Measurements from ENCODE around the gene FOXN3. TPM values are rescaled to one million over a fixed set of nuclear protein-coding genes. Genes with fewer than 3 reads are reported as not detected.
A peak's percentile ranks its signal among the peaks of the same experiment; 100 is the strongest.

The FOXN3 gene
- total and polyA plus RNA-seq, 3 experiments from 2014 or later = 73.9 to 136 (median 74.8) TPM

DNA sequence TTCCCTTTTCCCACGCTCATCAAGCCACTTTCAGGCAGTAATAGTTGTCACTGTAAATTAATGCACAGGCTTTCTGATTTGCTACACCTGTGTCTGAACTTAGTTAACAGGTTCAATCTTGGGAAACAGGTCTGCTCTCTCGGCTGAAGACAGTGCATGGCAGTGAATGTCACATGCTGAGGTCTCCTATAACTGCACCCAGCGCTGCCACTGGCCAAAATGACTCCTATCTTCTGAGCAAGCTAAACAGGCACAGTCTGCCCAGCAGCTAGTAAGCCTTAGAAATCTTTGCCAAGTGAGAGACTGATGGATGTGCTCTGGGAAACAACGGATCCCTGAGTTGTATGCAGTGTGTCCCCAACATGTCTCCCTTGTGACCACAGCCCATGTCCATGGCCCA is 25.2 kb upstream of the FOXN3 start:
- H3K9me3 ChIP-seq (ENCODE audit: low read length) = no peaks in the 10 kb centered on the region
- H3K4me3 Mint-ChIP-seq = no peak overlapping the region
- no peaks in the 10 kb centered on the region for H3K36me3 ChIP-seq (ENCODE audit: insufficient read depth, low read length)
- H3K27ac ChIP-seq (ENCODE audit: low read depth, low read length) = no peak overlapping the region
- peaks cover 34% of the 10 kb centered on the region for H3K4me1 ChIP-seq (ENCODE audit: insufficient read depth, low read length)
- H3K9me3 Mint-ChIP-seq = no peaks in the 10 kb centered on the region
- peaks cover 1 to 14% (median 4%) of the 10 kb centered on the region in 3 donors for H3K36me3 Mint-ChIP-seq
- no peaks in the 10 kb centered on the region for H3K27me3 ChIP-seq (ENCODE audit: insufficient read depth, low read length, poor library complexity, severe bottlenecking)
- H3K27ac Mint-ChIP-seq = peak overlapping the region in 6 of 8 donors; percentile 3 to 90 (median 64)
- H3K4me3 ChIP-seq (ENCODE audit: low read length) = no peak overlapping the region
- ChIA-PET CTCF (no interaction called here), POLR2A (no interaction called here)
- no peak for DNase-seq
- peaks cover 46 to 77% (median 60%) of the 10 kb centered on the region in 3 donors for H3K4me1 Mint-ChIP-seq
- H3K27me3 Mint-ChIP-seq = no peaks in the 10 kb centered on the region

DNA sequence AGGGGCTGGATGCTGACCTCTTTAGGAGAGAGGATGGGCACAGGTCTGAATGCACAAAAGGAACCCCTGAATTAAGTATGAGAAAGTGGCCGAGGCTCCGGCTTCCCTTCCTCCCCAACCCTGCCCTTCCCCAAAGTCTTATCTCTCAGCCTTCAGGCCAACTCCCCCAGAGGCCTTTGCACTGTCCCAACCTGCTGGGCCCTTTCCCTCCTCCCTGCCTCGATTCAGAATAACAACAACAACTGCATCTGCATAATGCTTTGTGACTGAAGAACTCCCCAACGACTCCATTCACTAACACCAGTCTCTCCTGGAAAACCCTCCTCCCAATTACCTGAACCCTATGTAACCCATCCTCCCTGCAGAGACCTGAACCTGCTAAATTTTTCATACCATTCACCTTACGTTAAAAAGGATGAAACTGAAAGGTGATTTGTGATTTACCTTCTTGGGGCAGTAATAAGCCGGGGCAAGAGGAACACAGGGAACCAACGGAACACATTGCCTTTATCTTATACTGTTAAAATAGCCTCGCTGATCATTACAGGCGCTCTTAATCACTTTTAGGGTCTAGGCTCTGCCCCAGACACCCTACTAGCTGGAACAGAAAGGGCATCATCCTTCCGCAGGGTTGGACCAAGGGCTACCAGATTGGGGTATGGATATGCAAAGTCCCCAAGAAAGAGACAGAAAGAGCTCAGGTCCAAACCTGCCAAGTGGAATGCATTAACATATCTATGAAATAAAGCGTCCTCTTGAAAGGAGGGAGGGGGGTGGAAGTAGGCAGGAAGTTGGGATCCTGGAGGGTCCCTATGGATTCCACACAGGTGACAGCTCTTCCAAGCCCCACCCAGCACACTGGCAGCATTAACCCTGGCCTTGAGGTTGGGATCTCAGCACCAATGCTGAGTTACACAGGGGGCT is 24.2 kb upstream of the FOXN3 start:
- no peaks in the 10 kb centered on the region for H3K9me3 ChIP-seq (ENCODE audit: low read length)
- no peak overlapping the region for H3K4me3 ChIP-seq (ENCODE audit: low read length)
- POLR2A ChIA-PET = no interaction called here
- DNase-seq = no peak
- H3K36me3 ChIP-seq (ENCODE audit: insufficient read depth, low read length) = no peaks in the 10 kb centered on the region
- H3K27me3 ChIP-seq (ENCODE audit: insufficient read depth, low read length, poor library complexity, severe bottlenecking) = no peaks in the 10 kb centered on the region
- Mint-ChIP-seq H3K27me3 (no peaks in the 10 kb centered on the region), H3K4me3 (no peak overlapping the region), H3K9me3 (no peaks in the 10 kb centered on the region), H3K36me3 (peaks cover 2 to 12% (median 5%) of the 10 kb centered on the region in 3 donors), H3K27ac (peak overlapping the region in 7 of 8 donors; percentile 24 to 95 (median 61)), H3K4me1 (peaks cover 50 to 81% (median 68%) of the 10 kb centered on the region in 3 donors)
- no peak overlapping the region for H3K27ac ChIP-seq (ENCODE audit: low read depth, low read length)
- CTCF ChIA-PET = no interaction called here
- H3K4me1 ChIP-seq (ENCODE audit: insufficient read depth, low read length) = peaks cover 30% of the 10 kb centered on the region

DNA sequence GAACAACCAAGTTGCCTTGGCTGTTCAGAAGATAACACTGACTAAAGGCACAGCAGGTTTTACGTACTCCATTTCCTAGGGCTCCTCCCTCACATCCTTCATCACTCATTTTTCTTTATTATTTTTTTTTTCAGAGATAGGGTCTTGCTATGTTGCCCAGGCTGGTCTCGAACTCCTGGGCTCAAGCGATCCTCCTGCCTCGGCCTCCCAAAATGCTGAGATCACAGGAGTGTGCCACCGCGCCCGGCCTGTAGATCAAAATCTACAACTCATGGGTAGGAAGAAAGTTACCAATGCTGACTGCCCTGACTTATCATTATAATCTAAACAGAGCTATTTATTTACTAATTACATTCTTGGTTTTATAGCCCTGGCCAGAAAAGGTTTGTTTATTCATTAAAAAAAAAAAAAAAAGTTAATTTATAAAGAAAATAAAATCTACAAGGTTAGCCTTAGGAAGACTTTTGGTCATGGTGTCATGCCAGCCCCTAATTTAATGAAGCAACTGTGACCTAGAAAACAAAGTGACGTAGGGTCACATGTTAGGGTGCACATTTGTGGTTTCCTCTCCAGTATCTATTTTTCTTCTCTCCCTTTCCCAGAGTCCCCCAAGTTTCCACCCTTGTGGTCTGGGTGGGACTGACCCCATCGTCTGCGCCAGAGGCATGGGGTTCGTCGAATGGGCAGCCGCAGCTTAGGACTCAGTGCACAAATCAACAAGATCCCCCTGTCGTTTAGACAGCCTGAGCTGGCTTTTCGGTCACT is 19.0 kb upstream of the FOXN3 start:
- Mint-ChIP-seq H3K4me1 (peaks cover 41 to 73% (median 58%) of the 10 kb centered on the region in 3 donors), H3K27ac (peak overlapping the region; percentile 68 to 98 (median 88)), H3K4me3 (peak overlapping the region in 4 of 7 donors; percentile 9 to 61 (median 31)), H3K36me3 (peaks cover 4 to 12% (median 5%) of the 10 kb centered on the region in 3 donors), H3K27me3 (no peaks in the 10 kb centered on the region), H3K9me3 (peaks cover 0 to 2% (median 0%) of the 10 kb centered on the region in 5 donors)
- Histone ChIP-seq H3K4me1 (ENCODE audit: insufficient read depth, low read length) (peaks cover 12% of the 10 kb centered on the region), H3K36me3 (ENCODE audit: insufficient read depth, low read length) (no peaks in the 10 kb centered on the region), H3K27ac (ENCODE audit: low read depth, low read length) (no peak overlapping the region), H3K27me3 (ENCODE audit: insufficient read depth, low read length, poor library complexity, severe bottlenecking) (no peaks in the 10 kb centered on the region), H3K4me3 (ENCODE audit: low read length) (no peak overlapping the region), H3K9me3 (ENCODE audit: low read length) (no peaks in the 10 kb centered on the region)
- DNase-seq = peak in 2 of 5 donors; percentile 22 to 45
- CTCF ChIA-PET = interaction anchor here (0.7 kb wide), 1 partner anchor 328 kb away, joined by 3 read pairs; no protein-coding TSS in a partner anchor
- POLR2A ChIA-PET = interaction anchor here (0.6 kb wide), 1 partner anchor 15 kb away, joined by 3 read pairs; no protein-coding TSS in a partner anchor

DNA sequence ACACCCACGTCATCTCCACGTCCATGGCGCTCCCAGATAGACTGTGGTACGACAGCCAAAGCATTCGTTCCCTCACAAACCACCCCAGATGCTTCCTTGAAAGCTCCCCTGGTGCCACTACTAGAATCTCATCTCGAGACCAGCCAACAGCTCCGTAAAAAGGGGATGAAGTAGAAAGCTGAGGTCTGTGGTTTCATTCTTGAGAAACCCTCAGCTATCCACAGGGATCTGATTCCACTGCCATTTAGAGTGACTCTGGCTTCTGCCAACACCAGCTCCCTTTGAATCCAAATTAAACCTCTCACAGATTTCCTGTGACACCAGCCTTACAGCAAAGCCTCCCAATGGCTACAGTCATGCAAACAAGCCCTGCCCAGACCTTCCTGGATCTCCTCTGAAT is 18.5 kb upstream of the FOXN3 start:
- H3K9me3 Mint-ChIP-seq = peaks cover 0 to 2% (median 0%) of the 10 kb centered on the region in 5 donors
- peak overlapping the region in 1 of 7 donors; percentile 39 for H3K4me3 Mint-ChIP-seq
- H3K36me3 ChIP-seq (ENCODE audit: insufficient read depth, low read length) = no peaks in the 10 kb centered on the region
- peak overlapping the region; percentile 47 to 98 (median 80) for H3K27ac Mint-ChIP-seq
- no peaks in the 10 kb centered on the region for H3K9me3 ChIP-seq (ENCODE audit: low read length)
- POLR2A ChIA-PET = interaction anchor here (0.6 kb wide), 1 partner anchor 16 kb away, joined by 3 read pairs; no protein-coding TSS in a partner anchor
- peaks cover 43 to 73% (median 58%) of the 10 kb centered on the region in 3 donors for H3K4me1 Mint-ChIP-seq
- peaks cover 4 to 12% (median 5%) of the 10 kb centered on the region in 3 donors for H3K36me3 Mint-ChIP-seq
- H3K27ac ChIP-seq (ENCODE audit: low read depth, low read length) = no peak overlapping the region
- H3K27me3 ChIP-seq (ENCODE audit: insufficient read depth, low read length, poor library complexity, severe bottlenecking) = no peaks in the 10 kb centered on the region
- H3K4me1 ChIP-seq (ENCODE audit: insufficient read depth, low read length) = peaks cover 16% of the 10 kb centered on the region
- no peak overlapping the region for H3K4me3 ChIP-seq (ENCODE audit: low read length)
- no peaks in the 10 kb centered on the region for H3K27me3 Mint-ChIP-seq
- no peak for DNase-seq
- CTCF ChIA-PET = interaction anchor here (0.7 kb wide), 1 partner anchor 328 kb away, joined by 3 read pairs; no protein-coding TSS in a partner anchor

DNA sequence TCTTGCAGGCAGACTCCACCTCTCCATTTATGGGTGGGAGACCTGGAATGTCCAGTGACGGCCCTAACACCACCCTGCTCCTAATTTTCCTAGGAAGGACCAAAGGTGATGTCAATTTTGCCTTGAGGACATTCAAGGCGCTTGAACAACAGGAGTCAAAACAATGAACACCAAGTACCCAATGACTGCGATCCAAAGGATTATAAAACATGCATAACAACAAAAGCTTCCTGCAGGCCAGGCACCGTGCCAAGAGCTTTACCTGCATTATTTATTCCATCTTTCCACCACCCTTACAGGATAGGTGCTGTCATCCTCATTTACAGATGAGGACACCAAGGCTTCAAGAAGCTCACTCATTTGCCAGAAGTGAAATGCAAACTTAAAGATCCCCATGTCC is 15.2 kb upstream of the FOXN3 start:
- H3K36me3 Mint-ChIP-seq = peaks cover 3 to 12% (median 3%) of the 10 kb centered on the region in 3 donors
- H3K4me1 ChIP-seq (ENCODE audit: insufficient read depth, low read length) = peaks cover 32% of the 10 kb centered on the region

DNA sequence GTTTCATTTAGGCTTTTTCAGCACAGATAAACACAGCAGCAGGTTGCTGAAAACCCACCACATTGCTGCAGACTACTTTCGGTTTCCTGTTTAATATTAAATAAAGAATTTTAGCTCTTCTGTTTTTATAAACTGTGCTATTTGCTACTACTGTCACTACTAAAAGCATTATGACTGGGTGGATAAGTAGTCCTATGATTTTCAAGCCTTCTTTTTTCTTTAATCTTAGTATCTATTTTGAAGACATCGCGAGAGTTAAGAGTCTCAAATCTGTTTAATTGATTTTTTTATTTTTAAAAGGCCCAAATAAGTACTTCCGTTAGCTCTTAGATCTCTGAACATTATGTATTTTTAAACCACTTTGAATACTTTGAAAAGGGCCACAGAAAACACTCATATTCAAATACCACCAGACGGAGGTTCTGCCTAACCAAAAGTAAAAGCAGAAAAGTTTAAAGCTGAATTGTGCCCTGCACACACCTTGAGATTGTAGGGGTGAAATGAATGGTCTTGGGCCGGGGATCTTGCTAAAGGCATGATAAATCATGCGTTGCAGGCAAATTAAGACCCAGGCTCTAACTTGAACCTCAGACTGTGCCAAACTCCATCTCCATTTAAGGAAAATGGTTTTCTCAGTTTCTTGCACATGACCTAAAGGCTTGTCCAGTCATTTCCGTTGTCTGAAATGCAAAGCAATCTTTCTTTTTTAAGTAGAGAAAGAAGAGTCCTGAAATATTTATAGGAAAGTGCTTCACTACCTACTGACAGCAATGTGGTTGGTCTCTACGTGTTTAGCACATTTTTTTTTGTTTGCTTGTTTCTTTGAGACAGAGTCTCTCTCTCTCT is 13.6 kb upstream of the FOXN3 start:
- Histone ChIP-seq H3K4me1 (ENCODE audit: insufficient read depth, low read length) (peaks cover 30% of the 10 kb centered on the region), H3K27me3 (ENCODE audit: insufficient read depth, low read length, poor library complexity, severe bottlenecking) (no peaks in the 10 kb centered on the region), H3K9me3 (ENCODE audit: low read length) (no peaks in the 10 kb centered on the region), H3K4me3 (ENCODE audit: low read length) (peak overlapping the region; percentile 43), H3K36me3 (ENCODE audit: insufficient read depth, low read length) (no peaks in the 10 kb centered on the region), H3K27ac (ENCODE audit: low read depth, low read length) (peak overlapping the region; percentile 22)
- Mint-ChIP-seq H3K27ac (peak overlapping the region; percentile 62 to 96 (median 86)), H3K27me3 (no peaks in the 10 kb centered on the region), H3K4me3 (peak overlapping the region; percentile 73 to 87 (median 79)), H3K4me1 (peaks cover 48 to 75% (median 58%) of the 10 kb centered on the region in 3 donors), H3K9me3 (peaks cover 0 to 2% (median 0%) of the 10 kb centered on the region in 5 donors), H3K36me3 (peaks cover 0 to 9% (median 2%) of the 10 kb centered on the region in 3 donors)
- ChIA-PET POLR2A (interaction anchor here (0.6 kb wide), 2 partner anchors 21 to 25 kb away, joined by 3 to 6 read pairs; no protein-coding TSS in a partner anchor), CTCF (interaction anchor here (1.0 to 1.6 kb wide), 6 partner anchors 8 to 483 kb away, joined by 3 to 5 read pairs (median 3); no protein-coding TSS in a partner anchor)
- DNase-seq = peak in 2 of 5 donors; percentile 75 to 80

More for the DNA sequence above, 15.2 kb upstream of the FOXN3 start:
- peaks cover 0 to 2% (median 0%) of the 10 kb centered on the region in 5 donors for H3K9me3 Mint-ChIP-seq
- POLR2A ChIA-PET = no interaction called here
- no peak for DNase-seq
- no peaks in the 10 kb centered on the region for H3K36me3 ChIP-seq (ENCODE audit: insufficient read depth, low read length)
- H3K9me3 ChIP-seq (ENCODE audit: low read length) = no peaks in the 10 kb centered on the region
- no peaks in the 10 kb centered on the region for H3K27me3 ChIP-seq (ENCODE audit: insufficient read depth, low read length, poor library complexity, severe bottlenecking)
- no peaks in the 10 kb centered on the region for H3K27me3 Mint-ChIP-seq
- H3K27ac ChIP-seq (ENCODE audit: low read depth, low read length) = no peak overlapping the region
- H3K4me3 Mint-ChIP-seq = peak overlapping the region in 6 of 7 donors; percentile 1 to 63 (median 22)
- peak overlapping the region; percentile 9 to 91 (median 80) for H3K27ac Mint-ChIP-seq
- no peak overlapping the region for H3K4me3 ChIP-seq (ENCODE audit: low read length)
- H3K4me1 Mint-ChIP-seq = peaks cover 52 to 80% (median 70%) of the 10 kb centered on the region in 3 donors
- CTCF ChIA-PET = no interaction called here

Data from CD8-positive, alpha-beta memory T cell (primary cell).